SU-DHL-6 (cell line): Measurements from ENCODE around the gene HK2.
"Not testable (repeated sequence)": the region's sequence is repeated elsewhere in the genome, so short reads cannot be mapped to it uniquely, and the experiment has no call there.

Experiments used
- H2AFZ ChIP-seq: fragments of 200-600 bp; sonication (generic); 2 replicates; pipeline ENCODE4 v1.6.1; 2014; ENCODE audit warnings: low read depth, mild to moderate bottlenecking, moderate library complexity, mixed read lengths, antibody characterized with exemption, low read length; ENCODE audit not compliant: severe bottlenecking
- H3F3A ChIP-seq: fragments of 200-600 bp; shearing (Covaris generic); 2 replicates; pipeline ENCODE4 v1.6.0; 2016; ENCODE audit warnings: antibody characterized with exemption, mild to moderate bottlenecking; ENCODE audit not compliant: insufficient read depth
- H3K27ac ChIP-seq: fragments of 200-600 bp; sonication (generic); 2 replicates; pipeline ENCODE4 v1.5.1; 2016; ENCODE audit warnings: low read depth, mild to moderate bottlenecking, low read length, moderate library complexity, mixed read lengths
- H3K27me3 ChIP-seq: fragments of 200-600 bp; sonication (generic), shearing (Covaris generic); 2 replicates; pipeline ENCODE4 v1.6.0; 2014; ENCODE audit warnings: mild to moderate bottlenecking, low read length
- H3K36me3 ChIP-seq: fragments of 200-600 bp; sonication (generic); 2 replicates; pipeline ENCODE4 v1.6.1; 2014; ENCODE audit warnings: mild to moderate bottlenecking, low read length, mixed read lengths
- H3K4me2 ChIP-seq: fragments of 300-600, 200-600 bp; shearing (Covaris generic), sonication (generic); 2 replicates; pipeline ENCODE4 v1.6.0; 2014; ENCODE audit warnings: low read length, low read depth, mild to moderate bottlenecking; ENCODE audit not compliant: poor library complexity, severe bottlenecking
- H3K4me3 ChIP-seq: fragments of 200-600 bp; sonication (generic); 2 replicates; pipeline ENCODE4 v1.5.1; 2014; ENCODE audit warnings: antibody characterized with exemption, low read length, mild to moderate bottlenecking, mixed read lengths; ENCODE audit not compliant: insufficient read depth, poor library complexity, severe bottlenecking
- H3K79me2 ChIP-seq: fragments of 200-600 bp; sonication (generic); 2 replicates; pipeline ENCODE4 v1.6.1; 2014; ENCODE audit warnings: mild to moderate bottlenecking, low read length, moderate library complexity; ENCODE audit not compliant: insufficient read depth
- H3K9ac ChIP-seq: fragments of 200-600 bp; sonication (generic); 2 replicates; pipeline ENCODE4 v1.7.0; 2014; ENCODE audit warnings: mild to moderate bottlenecking, low read length
- H3K9me2 ChIP-seq: fragments of 200-600 bp; sonication (generic); replicated peaks from 2 replicates; pipeline ENCODE4 v1.6.1; 2014; ENCODE audit warnings: low read length; ENCODE audit not compliant: insufficient read depth
- H3K9me3 ChIP-seq: fragments of 200-600 bp; sonication (generic); 2 replicates; pipeline ENCODE4 v1.6.1; 2014; ENCODE audit warnings: low read length, mixed read lengths; ENCODE audit not compliant: insufficient read depth
- H4K20me1 ChIP-seq: fragments of 200-600 bp; sonication (generic); 2 replicates; pipeline ENCODE4 v1.6.1; 2014; ENCODE audit warnings: low read depth, mild to moderate bottlenecking, antibody characterized with exemption, low read length, moderate library complexity, mixed read lengths
- EZH2phosphoT487 ChIP-seq: fragments of 200-600 bp; sonication (generic), shearing (Covaris generic); conservative IDR thresholded peaks from 2 replicates; pipeline ENCODE4 v1.6.1; 2018; ENCODE audit warnings: mild to moderate bottlenecking, antibody characterized with exemption, low read length, moderate library complexity, mixed read lengths
- TF ChIP-seq, protein P1 (sequence below): fragments of 200-600 bp; sonication (generic); IDR thresholded peaks from one replicate; pipeline ENCODE4 v1.5.1; 2017; ENCODE audit warnings: antibody characterized with exemption, mild to moderate bottlenecking, low read length, moderate library complexity; ENCODE audit not compliant: insufficient read depth, poor library complexity, severe bottlenecking

The HK2 gene

GRCh38 chr2:74833418-74834233, at the start of gene HK2:
Gene HK2, plus strand, starts transcription at chr2:74834127. Its CDS starts 454 bp downstream, at chr2:74834581.
- H3K4me3 ChIP-seq: peak within 1 kb of the TSS; percentile 71
- H3K9ac ChIP-seq: peak within 1 kb of the TSS; percentile 78
- no peaks in the 10 kb centered on the region for H3K27me3 ChIP-seq
- H3K36me3 ChIP-seq: no peaks in the 10 kb centered on the region
- no peaks in the 10 kb centered on the region for H3K9me2 ChIP-seq
- no peaks in the 10 kb centered on the region for H3K9me3 ChIP-seq
- TF ChIP-seq EZH2phosphoT487: no peak
- TF ChIP-seq, protein P1, sequence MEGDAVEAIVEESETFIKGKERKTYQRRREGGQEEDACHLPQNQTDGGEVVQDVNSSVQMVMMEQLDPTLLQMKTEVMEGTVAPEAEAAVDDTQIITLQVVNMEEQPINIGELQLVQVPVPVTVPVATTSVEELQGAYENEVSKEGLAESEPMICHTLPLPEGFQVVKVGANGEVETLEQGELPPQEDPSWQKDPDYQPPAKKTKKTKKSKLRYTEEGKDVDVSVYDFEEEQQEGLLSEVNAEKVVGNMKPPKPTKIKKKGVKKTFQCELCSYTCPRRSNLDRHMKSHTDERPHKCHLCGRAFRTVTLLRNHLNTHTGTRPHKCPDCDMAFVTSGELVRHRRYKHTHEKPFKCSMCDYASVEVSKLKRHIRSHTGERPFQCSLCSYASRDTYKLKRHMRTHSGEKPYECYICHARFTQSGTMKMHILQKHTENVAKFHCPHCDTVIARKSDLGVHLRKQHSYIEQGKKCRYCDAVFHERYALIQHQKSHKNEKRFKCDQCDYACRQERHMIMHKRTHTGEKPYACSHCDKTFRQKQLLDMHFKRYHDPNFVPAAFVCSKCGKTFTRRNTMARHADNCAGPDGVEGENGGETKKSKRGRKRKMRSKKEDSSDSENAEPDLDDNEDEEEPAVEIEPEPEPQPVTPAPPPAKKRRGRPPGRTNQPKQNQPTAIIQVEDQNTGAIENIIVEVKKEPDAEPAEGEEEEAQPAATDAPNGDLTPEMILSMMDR: no peak
- peaks cover 39% of the 10 kb centered on the region for H3K79me2 ChIP-seq
- peaks cover 8% of the 10 kb centered on the region; the same call in 1 of the 2 replicates for H4K20me1 ChIP-seq
- H3F3A ChIP-seq: no peaks in the 10 kb centered on the region
- H2AFZ ChIP-seq: peak within 1 kb of the TSS; percentile 56
- peak within 1 kb of the TSS; percentile 75 for H3K4me2 ChIP-seq
- peak within 1 kb of the TSS; percentile 54 for H3K27ac ChIP-seq

DNA sequence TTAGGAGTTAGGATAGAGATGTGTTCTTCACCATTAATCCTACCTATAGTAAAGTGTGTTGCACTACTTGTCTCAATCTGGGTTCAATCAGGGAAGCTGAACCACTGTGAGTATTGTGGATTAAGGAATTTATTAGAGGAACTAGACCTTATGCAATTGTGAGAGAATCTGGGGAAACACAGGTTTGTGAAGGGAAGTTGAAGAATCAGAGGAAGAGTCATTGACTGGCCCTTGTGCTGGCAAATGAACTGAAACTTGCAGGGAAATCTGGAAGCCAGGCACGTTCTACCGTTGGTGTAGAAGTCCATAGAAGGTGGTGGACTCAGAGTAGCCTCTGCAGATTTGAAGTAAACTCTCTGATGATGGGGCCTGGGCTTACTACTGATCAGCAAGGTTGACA, 44.7 kb upstream of the HK2 start:
- H4K20me1 ChIP-seq: no peaks in the 10 kb centered on the region
- no peak overlapping the region for H3K27ac ChIP-seq
- no peaks in the 10 kb centered on the region for H3K36me3 ChIP-seq
- no peaks in the 10 kb centered on the region for H3K27me3 ChIP-seq
- H3F3A ChIP-seq: no peaks in the 10 kb centered on the region
- peaks cover 5% of the 10 kb centered on the region; the same call in 1 of the 2 replicates for H3K9me3 ChIP-seq
- no peak for TF ChIP-seq EZH2phosphoT487
- TF ChIP-seq, protein P1: no peak
- no peak overlapping the region for H2AFZ ChIP-seq
- no peaks in the 10 kb centered on the region for H3K79me2 ChIP-seq
- no peak overlapping the region for H3K9ac ChIP-seq
- H3K9me2 ChIP-seq: no peaks in the 10 kb centered on the region
- no peak overlapping the region for H3K4me2 ChIP-seq
- no peak overlapping the region for H3K4me3 ChIP-seq

DNA sequence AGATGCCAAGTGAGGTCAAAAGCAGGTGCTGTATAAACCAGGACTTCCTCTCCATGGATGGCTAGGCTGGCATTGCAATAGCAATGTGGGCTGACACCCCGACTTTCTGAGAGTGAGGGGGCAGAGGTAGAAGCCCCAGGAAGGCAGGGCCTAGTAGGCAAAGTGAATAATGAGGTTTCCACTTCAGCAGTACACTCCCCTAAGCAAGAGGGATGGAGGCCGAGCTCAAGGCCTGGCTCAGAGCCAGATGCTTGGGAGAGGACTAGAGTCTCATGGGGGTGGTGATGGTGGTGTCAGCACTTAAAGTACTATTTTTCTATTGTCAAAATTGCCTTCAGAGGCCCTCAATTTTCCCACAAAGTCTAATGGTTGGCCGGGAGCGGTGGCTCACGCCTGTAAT, 41.6 kb upstream of the HK2 start:
- Histone ChIP-seq H3K9me3 (peaks cover 5% of the 10 kb centered on the region; the same call in 1 of the 2 replicates), H3K27ac (no peak overlapping the region), H2AFZ (no peak overlapping the region), H3K9me2 (no peaks in the 10 kb centered on the region), H3F3A (no peaks in the 10 kb centered on the region), H3K4me2 (no peak overlapping the region), H3K9ac (no peak overlapping the region), H3K79me2 (no peaks in the 10 kb centered on the region), H3K27me3 (no peaks in the 10 kb centered on the region), H3K4me3 (no peak overlapping the region), H3K36me3 (no peaks in the 10 kb centered on the region), H4K20me1 (no peaks in the 10 kb centered on the region)
- no peak for TF ChIP-seq EZH2phosphoT487
- TF ChIP-seq, protein P1: no peak

- H3K4me3 ChIP-seq, H3K36me3 ChIP-seq: not testable (repeated sequence)
Measured at GRCh38 chr2:74794878-74795277, 39.0 kb upstream of the HK2 start.

More at GRCh38 chr2:74794878-74795277, 39.0 kb upstream of the HK2 start:
- H3K9ac ChIP-seq, H3F3A ChIP-seq, H4K20me1 ChIP-seq, H2AFZ ChIP-seq, H3K79me2 ChIP-seq, H3K9me3 ChIP-seq, H3K4me2 ChIP-seq, H3K27me3 ChIP-seq, H3K27ac ChIP-seq, H3K9me2 ChIP-seq: not testable (repeated sequence)
